Measurements from ENCODE around the gene APOD. TPM values are rescaled to one million over a fixed set of nuclear protein-coding genes. Genes with fewer than 3 reads are reported as not detected.
"Not testable (repeated sequence)": the region's sequence is repeated elsewhere in the genome, so short reads cannot be mapped to it uniquely, and the experiment has no call there.

The APOD gene
- total RNA-seq, result 1.4 and 2.5 TPM in 2 replicates

DNA sequence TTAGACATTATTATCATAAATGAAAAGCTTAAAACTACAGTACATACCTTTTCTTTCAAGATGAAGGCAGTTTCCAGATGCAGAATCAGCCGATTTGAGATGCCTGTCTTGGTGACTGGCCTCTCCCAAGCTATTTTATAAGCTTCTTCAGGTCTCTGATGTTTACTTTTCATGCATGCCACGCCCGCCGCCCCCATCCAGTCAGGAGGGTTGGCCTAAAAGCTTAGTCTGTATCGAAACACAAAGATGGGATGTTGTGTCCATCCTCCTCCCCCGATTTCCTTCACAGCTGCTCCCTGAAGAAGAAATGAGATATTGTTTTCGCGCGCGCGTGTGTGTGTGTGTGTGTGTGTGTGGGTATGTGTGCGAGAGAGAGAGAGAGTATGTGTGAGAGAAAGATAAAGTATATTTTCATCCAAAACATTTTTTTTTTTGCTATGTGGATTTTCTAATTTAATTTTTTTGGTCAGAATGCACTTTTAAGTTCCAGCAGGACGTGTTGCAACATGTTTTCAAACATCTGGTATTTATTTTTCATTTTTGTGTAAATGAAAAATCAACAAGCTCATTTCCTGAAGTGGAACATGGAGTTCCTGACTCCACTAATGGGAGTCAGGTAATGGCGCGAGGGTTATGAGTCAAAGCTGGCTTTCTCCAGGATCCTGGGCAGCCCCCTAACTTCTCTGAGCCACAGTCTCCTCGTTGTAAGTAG lies at the start of gene APOD:
Gene APOD (minus strand): TSS at position 110 of the 712 bp plus-strand sequence. CDS start 4,479 bp downstream, outside the sequence.
- intact Hi-C loops (cut with micrococcal nuclease), result no loop called here

DNA sequence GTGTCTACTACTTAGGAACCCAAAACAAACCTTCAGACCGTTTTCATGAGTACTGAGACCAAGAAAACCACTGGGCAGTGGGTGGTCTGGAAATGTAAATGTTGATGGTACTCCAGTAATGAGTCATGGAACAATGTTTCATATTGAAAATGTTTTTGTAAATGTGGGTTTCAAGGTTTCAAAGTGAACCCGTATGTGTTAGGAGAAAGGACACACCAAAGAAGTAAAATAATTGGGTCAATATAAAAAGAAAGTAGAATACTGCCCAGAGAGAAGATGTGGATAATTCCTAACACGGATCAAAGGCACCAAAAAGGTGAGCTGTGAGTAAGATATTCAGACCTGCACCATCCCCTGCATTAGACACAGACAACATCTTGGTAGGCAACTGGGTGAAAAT lies 49.6 kb upstream of the APOD start:
- intact Hi-C loops (cut with micrococcal nuclease), result not testable (repeated sequence)

DNA sequence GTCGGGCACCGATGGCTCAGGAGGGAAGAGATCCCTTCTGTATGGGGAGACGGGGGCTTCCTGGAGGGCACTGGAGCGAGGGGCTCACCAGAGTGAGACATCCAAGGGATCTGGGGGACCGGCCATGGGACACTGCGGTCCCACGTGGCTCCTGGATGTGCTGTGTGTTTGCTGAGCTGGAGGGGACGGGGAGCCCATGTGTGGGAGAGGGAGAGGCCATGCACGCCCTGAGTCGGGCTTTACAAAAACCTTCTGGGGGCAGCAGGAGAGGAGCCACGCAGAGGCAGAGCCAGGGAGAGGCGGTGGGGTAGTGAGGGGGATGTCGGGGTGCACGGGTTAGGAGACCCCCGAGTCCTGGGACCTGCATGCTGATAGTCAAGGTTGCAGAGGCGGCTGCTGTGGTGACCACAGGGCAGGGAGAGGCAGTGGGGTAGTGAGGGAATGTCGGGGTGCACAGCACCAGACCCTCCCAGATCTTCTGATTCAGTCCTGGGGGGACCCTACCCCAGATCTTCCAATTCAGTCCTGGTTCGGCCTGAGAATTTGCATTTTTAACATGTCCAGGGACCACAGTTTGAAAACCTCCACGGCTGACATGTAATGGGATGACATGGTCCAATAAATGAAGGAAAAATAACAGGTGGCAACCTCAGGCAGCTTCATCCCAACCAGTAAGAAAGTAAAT lies 48.9 kb upstream of the APOD start:
- intact Hi-C loops (cut with micrococcal nuclease), result not testable (repeated sequence)

DNA sequence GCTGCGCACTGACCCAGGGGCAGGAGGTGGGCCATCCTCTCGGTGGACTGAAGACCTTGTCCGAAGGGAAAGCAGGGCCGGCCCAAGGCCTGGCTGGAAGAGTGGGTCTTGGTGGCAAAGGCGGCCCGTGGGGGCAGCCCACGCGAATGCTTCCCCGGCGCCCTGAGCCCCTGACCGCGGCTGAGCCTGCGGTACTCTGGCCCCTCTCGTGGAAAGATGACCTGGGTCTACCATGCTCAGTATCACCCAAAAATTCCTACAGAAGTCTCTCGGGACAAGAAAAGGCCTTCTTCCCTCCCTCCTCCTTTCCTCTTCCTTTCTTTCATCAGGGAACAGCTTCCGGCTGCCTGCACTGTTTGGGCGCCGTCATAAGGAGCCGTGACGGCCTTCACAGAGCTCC lies 48.3 kb upstream of the APOD start:
- intact Hi-C loops (cut with micrococcal nuclease), result not testable (repeated sequence)

DNA sequence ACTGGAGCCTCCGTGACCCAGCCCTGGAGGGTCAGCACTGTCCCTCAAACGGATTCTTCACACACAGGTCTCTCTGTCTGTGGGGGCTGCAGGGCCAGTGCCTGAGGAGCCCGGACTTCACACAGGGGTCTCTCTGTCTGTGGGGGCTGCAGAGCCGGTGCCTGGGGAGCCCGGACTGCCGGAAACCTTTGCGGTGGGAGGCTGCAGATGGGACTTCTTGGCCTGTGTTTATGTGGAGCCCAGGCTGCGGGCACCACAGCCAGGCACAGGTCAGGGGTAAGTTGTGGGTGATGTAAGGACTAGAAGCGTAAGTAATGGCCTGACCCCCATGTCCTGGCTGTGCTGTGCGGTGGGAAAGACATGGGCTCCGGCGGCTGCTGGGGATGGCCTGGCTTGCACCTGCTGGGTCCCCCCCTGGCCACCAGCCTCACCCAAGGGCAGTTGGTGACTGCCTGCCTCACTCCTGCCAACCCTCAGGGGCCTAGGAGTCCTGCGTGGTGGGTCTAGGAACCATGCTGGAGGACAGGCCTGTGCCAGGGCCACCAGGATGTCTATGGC lies 47.3 kb upstream of the APOD start:
- intact Hi-C loops (cut with micrococcal nuclease), result not testable (repeated sequence)

DNA sequence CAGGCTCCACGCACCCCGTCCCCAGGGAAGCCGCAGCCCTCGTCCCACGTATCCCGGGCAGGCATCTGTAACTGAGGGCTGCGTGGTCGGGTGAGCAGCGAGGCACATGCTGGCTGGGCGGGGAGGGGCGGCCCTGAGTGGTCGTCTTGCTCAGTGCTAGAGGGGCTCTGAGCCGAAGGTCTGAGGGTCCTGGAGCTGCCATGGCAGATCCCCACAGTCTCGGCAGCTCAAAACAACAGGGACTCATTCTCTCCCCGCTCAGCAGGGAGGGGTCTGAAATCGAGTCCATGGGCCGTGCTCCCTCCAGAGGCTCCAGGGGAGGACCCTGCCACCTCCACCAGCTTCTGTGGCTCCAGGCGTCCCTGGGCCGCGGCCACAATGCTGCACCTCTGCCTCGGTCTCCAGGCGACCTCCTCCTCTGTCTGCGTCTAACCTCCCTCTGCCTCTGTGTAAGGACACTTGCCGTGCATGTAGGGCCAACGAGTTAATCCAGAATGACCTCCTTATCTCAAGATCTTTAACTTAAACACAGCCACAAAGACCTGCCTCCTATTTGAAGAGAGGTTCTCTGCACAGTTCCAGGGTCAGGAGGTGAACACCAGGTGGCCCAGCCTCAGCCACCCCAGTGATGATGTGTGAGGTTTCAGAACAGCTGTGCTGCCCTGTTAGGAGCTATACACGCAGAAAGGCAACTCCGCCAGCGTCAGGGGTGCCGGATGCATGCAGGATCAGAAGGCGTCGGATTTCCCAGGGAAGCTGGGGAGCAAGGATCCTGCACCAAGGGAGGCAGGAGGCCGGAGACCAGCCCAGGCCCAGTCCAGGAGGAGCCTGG lies 46.6 kb upstream of the APOD start:
- intact Hi-C loops (cut with micrococcal nuclease), result not testable (repeated sequence)

DNA sequence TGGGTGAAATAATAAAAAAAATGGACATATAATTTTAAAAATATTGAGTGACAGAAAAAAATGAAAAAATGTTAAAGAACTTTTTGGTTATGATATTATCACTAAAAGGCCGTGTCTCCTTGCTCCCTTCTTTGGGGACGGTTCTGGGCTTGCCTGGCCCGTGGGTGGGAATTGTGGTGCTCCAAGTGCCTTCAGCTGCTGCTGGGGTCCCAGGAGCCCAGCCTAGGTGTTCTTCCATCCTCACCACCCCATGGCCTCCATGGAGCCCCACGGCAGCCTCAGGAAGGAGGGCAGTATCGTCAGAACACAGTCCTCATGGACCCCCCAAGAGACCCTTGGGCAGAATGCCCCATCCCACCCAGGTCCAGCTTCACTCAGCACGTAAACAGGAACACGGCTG lies 45.9 kb upstream of the APOD start:
- intact Hi-C loops (cut with micrococcal nuclease), result not testable (repeated sequence)

DNA sequence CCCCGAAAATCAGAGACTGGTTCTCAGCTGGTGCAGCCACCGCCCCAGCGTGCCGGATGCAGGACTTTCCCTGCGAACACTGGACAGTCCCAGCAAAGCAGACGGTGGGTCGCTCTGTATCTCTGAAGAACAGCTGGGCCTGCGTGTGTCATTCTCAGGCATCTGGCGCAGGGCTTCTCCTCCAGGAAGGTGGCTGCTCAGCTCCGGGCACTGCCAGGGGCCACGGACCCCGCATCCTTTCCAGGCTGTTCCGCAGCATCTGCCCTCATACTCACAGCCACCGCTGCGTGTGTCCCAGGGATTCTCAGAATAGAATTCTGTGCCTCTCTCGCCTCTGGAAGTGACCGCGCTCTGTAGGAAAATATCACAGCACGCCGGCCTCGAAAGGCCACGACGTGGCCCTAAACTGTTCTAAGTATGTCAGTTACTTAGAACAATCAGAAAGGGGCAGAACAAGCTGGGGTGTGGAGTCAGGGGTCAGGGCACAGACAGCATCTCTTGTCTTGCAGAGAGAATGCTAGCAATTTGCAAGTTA lies 44.7 kb upstream of the APOD start:
- intact Hi-C loops (cut with micrococcal nuclease), result not testable (repeated sequence)

DNA sequence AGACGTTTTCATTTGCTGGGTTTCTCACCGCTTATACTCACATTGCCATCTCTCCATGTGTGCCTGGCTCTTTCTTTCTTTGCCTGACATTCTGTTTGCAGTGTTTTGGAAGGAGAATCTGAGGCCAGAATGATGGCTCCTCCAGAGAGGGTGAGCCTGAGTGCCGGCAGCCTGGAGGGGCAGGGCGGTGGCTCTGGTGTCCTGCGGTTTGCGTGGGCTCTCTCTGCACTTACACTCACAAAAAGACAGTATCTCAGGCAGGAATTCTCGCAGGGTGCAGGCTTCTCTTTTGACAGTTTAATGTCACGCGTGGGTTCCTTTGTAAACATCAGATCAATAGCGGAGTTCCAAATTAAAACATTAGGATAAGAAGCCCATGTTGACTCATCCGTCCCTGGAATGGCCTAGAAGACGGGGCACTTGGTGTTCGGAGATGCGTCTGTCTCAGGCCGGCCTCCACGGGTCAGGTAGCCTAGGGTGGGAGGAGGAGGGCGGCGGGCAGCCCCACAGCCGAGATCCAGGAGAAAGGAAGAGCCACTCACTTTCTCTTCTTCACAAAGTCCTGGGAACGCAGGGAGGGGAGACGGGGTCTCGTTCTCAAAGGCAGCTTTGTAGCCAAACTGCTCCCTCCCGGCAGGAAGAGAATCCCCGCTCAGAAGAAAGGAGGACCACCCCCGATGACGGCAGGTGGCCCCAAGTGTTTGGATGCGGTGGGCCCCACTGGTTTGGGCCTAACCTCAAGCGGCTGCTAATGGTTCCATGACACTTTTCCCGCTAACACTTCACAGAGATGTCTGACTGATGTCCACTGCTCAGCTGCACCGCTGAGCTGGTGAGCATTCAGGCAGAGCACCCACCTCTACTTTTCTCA lies 44.0 kb upstream of the APOD start:
- intact Hi-C loops (cut with micrococcal nuclease), result not testable (repeated sequence)

DNA sequence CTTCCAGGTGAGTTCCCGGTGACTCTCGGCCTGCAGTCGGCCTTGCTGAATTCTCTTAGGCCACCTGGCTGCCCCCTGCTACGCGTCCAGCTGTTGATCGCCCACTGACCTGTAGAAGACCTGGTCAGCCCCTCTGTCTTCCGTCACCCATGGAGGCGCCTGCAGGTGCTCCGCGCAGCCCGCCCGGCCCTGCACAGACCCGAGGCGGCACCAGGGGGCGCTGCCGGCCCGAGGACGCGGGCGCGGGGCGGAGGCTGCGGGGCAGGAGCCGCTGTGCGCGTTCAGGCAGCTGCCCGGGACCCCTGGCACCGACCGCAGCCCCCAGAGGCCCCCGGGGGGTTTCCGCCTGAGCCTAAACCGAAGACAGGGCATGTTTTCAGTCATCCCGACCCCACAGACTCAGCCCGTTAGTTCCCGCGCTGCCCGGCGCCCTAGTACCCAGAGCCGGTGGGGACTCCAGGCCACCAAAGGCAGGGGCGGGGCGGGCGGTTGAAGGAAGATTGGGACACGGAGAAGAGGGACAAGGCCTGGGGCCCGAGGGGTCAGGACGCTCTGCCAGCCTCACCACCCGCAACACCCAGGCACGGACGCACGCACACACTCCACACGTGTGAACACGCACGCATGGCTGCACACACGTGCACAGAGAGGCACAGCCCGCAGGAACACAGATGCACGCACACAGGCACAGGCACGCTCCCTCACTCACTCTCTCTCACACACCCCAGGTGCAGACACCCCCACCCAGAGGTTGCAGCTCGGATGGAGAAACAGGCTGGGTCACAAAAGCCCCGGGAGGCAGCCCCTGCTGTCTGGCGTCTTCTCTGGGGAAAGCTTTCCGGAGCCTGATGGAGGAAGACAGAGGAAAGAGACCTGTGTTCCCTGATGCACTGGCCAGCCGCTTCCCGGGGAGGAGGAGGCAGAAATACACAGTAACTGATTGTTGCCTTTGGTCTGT lies 41.1 kb upstream of the APOD start:
- intact Hi-C loops (cut with micrococcal nuclease), result not testable (repeated sequence)

DNA sequence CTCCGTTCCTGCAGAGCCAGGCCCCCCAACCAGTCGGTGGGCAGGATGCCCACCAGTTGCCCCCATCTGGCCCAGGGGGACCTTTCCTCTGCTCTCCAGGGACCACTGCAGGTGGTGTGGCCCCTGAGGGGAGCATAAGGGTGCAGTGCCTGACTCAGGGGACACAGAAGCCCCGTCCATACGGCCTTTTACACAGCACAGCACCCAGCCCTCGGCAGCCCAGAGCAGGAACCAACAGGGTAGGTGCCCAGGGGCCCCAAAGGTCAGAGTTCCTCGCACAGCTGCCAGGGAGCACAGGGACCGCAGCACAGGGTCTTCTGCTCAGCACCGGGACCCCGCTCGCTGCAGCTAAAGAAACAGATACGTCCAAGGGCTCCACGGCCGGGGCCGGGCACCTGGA lies 40.4 kb upstream of the APOD start:
- intact Hi-C loops (cut with micrococcal nuclease), result not testable (repeated sequence)

DNA sequence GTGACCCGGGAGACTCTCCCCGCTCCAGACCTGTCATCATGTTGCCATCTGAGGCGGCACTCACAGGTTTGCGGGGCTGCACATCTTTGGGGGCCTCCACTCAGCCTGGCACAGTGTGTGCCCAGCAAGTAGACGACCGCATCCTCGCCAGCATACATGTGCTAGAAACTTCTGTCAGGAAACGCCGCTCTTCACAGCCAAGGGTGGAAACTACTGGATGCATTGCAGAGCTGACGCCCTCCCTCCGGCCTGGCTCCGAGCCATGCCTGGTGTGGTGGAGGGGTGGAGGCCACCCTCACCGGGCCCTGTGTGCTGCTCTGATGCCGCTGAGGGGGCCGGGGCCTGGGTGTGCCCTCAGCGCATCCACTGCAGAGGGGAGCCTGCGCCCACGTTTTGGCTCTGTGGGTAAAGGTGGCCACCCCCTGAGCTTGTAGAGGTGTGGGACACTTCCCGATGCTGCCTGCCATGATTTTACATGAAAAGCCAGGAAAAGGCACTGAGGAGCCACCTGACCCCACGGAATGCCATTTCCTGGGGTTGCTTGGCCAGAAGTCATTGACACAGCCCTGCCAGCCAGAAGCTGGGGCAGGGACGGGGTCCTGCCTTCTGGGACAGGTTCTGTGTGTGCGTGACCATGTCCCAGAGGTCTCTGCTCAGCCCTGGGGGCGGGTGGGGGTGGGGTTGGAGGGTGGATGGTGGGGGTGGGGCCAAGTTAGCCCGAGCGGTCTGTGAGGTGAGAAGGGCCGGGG lies 39.7 kb upstream of the APOD start:
- intact Hi-C loops (cut with micrococcal nuclease), result not testable (repeated sequence)

DNA sequence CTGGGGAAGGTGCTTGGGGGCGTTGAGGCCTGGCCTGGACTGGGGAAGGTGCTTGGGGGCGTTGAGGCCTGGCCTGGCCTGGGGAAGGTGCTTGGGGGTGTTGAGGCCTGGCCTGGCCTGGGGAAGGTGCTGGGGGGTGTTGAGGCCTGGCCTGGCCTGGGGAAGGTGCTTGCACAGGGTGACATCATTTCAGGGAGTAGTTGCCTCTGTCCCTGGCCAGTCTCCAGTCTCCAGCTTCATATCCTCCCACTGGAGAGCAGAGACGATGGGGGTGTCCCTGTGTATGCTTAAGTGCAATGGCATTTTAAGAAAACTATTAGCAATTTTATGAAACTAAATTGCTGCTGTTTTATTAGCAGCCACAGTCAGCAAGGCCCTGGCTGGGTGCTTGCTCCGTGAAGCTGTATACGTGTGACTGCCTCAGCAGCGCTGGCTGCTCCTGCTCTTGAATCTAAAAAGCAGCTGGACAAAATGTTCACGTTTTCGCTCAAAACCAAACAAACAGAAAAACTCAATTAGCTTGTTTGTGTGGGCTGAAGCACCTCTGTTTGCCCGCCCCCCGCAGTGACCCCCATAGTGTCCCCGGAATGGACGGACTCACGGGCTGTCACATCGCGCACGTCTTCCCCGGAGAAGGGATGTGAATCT lies 38.9 kb upstream of the APOD start:
- intact Hi-C loops (cut with micrococcal nuclease), result not testable (repeated sequence)

DNA sequence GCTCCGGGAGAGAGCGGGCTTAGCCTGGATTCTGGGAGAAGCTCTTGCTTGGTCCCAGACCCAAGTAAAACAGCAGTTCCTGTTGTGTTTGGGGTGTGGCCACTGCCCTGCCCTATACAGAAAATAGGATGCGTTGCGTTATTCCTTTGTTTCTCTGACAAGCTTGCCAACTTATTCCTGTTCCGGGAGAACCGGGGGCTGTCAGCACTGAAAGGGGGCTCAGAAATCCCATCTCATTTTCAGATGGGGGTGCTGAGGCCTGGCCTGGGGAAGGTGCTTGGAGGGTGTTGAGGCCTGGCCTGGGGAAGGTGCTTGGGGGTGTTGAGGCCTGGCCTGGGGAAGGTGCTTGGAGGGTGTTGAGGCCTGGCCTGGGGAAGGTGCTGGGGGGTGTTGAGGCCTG lies 38.3 kb upstream of the APOD start:
- intact Hi-C loops (cut with micrococcal nuclease), result not testable (repeated sequence)

DNA sequence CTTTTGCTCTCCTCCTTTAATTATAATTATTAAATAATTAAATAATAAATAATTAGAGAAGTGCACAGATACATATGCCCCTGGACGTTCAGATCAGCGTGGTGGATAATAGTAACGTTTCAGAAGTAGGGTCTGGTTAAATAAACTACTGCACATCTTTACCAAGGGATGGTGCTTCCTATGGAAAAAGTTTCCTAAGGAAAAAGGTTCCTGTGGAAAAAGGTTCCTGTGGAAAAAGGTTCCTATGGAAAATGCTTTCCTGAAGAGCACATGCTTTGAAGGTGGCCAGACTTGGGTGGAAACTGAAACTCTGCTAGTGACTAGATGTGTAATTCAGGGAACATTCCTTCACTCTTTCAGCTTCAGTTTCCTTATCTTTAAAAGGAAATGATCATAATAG lies 37.4 kb upstream of the APOD start:
- intact Hi-C loops (cut with micrococcal nuclease), result loop anchor here (2.0 kb wide), 2 partner anchors 98 to 128 kb away; no protein-coding TSS in a partner anchor

DNA sequence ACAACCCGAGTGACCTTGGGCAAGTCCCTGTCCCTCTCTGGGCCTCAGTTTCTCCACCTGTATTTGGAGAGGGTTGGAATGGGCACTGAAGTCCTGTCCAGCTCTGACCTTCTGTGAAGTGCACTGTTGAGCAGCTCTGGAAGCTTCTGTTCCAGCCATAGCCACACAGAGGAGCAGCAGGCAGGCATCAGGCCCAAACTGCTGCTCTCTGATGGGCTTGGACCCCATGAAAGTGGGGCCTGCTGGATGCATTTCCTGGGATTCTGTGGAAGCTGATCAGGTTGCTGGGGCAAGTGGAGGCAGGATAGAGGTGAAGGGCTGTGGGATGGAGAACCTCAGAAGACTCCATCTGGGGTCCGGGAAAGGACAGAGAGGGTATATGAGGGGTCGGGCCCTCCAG lies 36.7 kb upstream of the APOD start:
- intact Hi-C loops (cut with micrococcal nuclease), result loop anchor here (2.0 kb wide), 2 partner anchors 98 to 128 kb away; no protein-coding TSS in a partner anchor

DNA sequence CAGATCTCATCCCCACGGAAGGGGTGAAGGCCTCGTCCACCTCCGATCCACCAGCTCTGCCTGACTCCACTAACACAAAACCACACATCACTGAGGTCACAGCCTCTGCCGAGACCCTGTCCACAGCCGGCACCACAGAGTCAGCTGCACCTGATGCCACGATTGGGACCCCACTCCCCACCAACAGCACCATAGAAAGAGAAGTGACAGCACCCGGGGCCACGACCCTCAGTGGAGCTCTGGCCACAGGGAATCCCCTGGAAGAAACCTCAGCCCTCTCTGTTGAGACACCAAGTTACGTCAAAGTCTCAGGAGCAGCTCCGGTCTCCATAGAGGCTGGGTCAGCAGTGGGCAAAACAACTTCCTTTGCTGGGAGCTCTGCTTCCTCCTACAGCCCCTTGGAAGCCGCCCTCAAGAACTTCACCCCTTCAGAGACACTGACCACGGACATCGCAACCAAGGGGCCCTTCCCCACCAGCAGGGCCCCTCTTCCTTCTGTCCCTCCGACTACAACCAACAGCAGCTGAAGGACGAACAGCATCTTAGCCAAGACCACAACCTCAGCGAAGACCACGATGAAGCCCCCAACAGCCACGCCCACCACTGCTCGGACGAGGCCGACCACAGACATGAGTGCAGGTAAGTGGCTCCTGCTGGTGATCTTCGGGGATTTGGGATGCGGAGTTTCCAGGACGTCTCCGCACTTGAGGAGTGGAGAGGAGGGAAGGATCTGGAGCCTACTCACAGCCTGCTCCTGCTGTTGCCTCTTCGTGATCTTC lies 36.0 kb upstream of the APOD start:
- intact Hi-C loops (cut with micrococcal nuclease), result loop anchor here (2.0 kb wide), 2 partner anchors 99 to 129 kb away; no protein-coding TSS in a partner anchor
